Stimulated activated CD8-positive, alpha-beta memory T cell treated with anti-CD3 and anti-CD28 coated beads, Interleukin-4, amount 100 ng/mL, for 48 hours (primary cell): ENCODE measurements around the gene SMARCD3.
A peak's percentile ranks its signal among the peaks of the same experiment; 100 is the strongest.

Source experiments
- DNase-seq: peaks from one replicate; pipeline ENCODE4 v3.0.0-alpha.2; 2020

Gene SMARCD3

GRCh38 chr7:151248346-151249033 lies at the start of gene SMARCD3:
Gene SMARCD3, minus strand, starts transcription at chr7:151248694. Its CDS starts 132 bp downstream, at chr7:151248562.
- no peak for DNase-seq

GRCh38 chr7:151296202-151296992 lies 47.9 kb upstream of the SMARCD3 start:
- no peak for DNase-seq

GRCh38 chr7:151292850-151293249 lies 44.4 kb upstream of the SMARCD3 start:
- no peak for DNase-seq

GRCh38 chr7:151291206-151291605 lies 42.7 kb upstream of the SMARCD3 start:
- no peak for DNase-seq

- DNase-seq: no peak
Observed at GRCh38 chr7:151290355-151290760, 41.9 kb upstream of the SMARCD3 start.

- no peak for DNase-seq
Observed at GRCh38 chr7:151289891-151290290, 41.4 kb upstream of the SMARCD3 start.

- DNase-seq: no peak
Observed at GRCh38 chr7:151286148-151286547, 37.7 kb upstream of the SMARCD3 start.

GRCh38 chr7:151283302-151283701 lies 34.8 kb upstream of the SMARCD3 start:
- DNase-seq: no peak

- DNase-seq: no peak
Observed at GRCh38 chr7:151282111-151282510, 33.6 kb upstream of the SMARCD3 start.

- no peak for DNase-seq
Observed at GRCh38 chr7:151281686-151282085, 33.2 kb upstream of the SMARCD3 start.

GRCh38 chr7:151280388-151281019 lies 32.0 kb upstream of the SMARCD3 start:
- no peak for DNase-seq

GRCh38 chr7:151279868-151280267 lies 31.4 kb upstream of the SMARCD3 start:
- DNase-seq: no peak

- no peak for DNase-seq
Observed at GRCh38 chr7:151278949-151279348, 30.5 kb upstream of the SMARCD3 start.

GRCh38 chr7:151277631-151278030 lies 29.1 kb upstream of the SMARCD3 start:
- DNase-seq: no peak

GRCh38 chr7:151276666-151277590 lies 28.4 kb upstream of the SMARCD3 start:
- DNase-seq: peak; percentile 70

- no peak for DNase-seq
Observed at GRCh38 chr7:151275813-151276577, 27.5 kb upstream of the SMARCD3 start.

- no peak for DNase-seq
Observed at GRCh38 chr7:151274936-151275812, 26.7 kb upstream of the SMARCD3 start.

- no peak for DNase-seq
Observed at GRCh38 chr7:151274396-151274795, 25.9 kb upstream of the SMARCD3 start.

GRCh38 chr7:151273651-151274390 lies 25.3 kb upstream of the SMARCD3 start:
- DNase-seq: no peak

GRCh38 chr7:151272877-151273276 lies 24.4 kb upstream of the SMARCD3 start:
- no peak for DNase-seq
